Activated CD4-positive, alpha-beta T cell treated with anti-CD3 and anti-CD28 coated beads, Interleukin-2, amount 50 U/mL, for 16 hours (primary cell): ENCODE results near the gene ADAMTS6.
"Not testable (repeated sequence)": the region's sequence is repeated elsewhere in the genome, so short reads cannot be mapped to it uniquely, and the experiment has no call there.

Experiments used
- DNase-seq: peaks from one replicate; pipeline ENCODE4 v3.0.0-alpha.2; 2020

ADAMTS6 gene

DNA sequence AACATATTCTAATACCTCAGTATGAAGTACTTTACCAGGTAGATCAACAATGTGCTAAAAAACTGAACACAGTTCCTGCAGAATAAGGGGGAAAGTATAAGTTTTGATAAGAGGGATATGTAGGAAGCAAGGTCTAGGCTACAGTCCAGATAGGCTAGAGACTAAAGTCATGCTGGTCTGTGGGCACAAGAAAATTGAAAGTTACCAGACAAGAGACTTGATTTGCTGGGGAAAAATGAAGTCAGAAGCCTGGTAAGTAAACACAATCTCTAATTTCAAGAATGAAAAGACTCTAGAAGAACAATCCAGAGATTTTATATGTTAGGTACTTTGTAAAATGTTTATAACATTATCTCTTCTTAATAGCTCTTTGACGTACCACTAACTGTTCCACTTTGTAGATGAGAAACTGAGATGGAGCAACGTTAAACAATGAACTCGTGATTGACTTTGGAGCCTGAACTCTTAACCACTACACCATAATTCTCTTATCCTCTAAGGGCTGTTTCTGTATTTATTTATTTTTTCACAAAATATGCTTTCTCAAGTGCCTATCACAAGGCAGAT is 19.5 kb downstream of the ADAMTS6 start:
- no peak for DNase-seq

DNA sequence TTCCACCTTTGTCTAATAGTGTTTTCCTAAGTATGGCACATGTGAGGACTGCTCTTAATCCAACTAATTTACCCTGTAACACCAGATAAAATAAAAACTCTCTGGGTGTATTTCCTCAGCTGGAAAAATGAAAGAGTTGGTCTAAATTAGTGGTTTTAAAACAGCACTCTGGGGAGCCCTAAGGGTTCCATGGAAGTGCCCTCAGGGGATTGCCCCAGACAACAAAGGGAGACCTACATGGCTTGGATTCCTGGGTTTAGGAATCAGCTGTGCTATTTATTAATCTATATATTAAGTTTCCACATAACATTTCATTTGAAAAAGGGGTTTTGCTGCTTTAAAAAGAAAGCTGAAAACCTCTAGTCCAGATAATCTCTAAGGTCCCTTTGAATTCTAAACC is 20.2 kb downstream of the ADAMTS6 start:
- no peak for DNase-seq

DNA sequence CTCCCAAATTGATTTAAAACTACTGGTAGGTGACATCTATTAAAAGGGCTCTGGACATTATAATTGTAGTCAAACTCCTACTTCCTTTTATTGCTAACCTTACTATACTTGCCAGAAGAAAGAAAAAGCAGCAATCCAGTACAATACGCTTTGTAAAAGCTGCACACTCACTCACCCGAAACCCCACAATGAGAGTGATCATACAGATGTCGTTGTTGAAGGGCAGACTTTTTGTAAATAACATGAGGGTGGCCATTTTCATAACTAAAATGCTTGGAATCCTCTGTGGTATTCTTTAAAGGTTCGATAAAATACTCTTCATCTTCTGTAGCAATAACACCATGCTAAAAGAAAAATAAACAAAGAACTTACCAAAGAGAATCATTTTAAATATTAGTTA is 21.7 kb downstream of the ADAMTS6 start:
- DNase-seq: no peak

DNA sequence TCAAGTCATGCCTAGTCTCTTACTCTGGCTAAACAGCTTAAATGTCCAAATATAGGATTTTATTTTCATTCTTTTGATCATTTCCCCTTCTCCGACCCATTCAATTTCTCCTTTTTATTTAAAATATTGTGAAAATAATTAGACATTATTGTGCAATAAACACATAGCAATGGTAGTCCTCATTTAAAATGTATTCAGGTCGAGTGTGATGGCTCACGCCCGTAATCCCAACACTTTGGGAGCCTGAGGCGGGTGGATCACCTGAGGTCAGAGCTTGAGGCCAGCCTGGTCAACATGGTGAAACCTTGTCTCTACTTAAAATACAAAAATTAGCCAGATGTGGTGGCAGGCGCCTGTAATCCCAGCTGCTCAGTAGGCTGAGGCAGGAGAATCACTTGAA is 26.7 kb downstream of the ADAMTS6 start:
- no peak for DNase-seq

DNA sequence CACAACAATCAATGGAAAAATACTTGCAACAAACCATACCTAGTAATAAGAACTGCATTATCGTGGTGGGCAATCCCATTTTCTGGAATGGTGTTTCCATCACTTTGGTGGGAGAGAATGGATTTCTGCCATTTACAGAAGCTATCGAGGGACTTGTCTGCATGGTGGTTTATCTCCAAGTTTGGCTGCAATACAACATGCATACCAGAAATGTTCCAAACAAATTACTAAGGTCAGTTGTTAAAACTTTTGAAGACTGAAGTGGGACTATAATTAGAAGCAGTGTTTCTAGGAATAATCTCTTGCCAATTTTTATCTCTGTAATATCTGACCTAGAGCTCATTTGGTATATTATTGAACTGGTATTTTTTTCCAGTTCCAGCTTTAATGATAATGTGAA is 30.3 kb downstream of the ADAMTS6 start:
- no peak for DNase-seq

DNA sequence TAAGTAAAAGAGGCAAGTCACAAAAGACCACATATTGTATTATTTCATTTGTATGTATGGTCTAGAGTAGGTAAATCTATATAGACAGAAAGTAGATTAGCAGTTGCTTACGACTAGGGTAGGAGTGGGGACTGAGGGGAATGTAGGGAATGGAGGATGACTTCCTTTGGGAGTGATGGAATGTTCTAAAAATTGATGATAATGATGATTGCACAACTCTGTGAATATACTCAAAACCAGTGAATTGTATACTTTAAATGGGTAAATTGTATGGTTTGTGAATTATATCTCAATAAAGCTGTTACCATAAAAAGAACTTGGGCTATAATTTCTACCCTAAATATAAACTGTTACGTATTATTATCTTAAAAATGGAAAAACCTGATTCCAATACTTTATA is 35.0 kb downstream of the ADAMTS6 start:
- no peak for DNase-seq

GRCh38 chr5:65441800-65442199 is 39.9 kb downstream of the ADAMTS6 start:
- no peak for DNase-seq

DNA sequence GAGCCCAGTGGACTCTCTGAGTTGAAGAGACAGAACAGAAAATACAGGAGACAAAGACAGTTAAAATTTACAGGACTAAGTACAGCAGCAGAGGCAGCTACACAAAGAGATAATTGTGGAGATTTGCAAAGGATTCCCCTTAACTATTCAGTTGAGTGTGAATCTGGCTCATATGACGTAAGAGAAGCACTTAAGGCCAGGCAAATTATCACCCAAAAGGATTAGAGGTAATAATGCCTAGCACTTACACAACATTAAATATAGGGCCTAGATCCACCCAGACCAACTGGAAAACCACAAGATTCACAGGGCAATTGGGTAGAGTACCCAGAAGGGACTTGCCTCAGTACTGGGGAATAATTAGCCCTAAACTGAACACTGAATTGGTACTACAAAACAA is 41.3 kb downstream of the ADAMTS6 start:
- DNase-seq: no peak

DNA sequence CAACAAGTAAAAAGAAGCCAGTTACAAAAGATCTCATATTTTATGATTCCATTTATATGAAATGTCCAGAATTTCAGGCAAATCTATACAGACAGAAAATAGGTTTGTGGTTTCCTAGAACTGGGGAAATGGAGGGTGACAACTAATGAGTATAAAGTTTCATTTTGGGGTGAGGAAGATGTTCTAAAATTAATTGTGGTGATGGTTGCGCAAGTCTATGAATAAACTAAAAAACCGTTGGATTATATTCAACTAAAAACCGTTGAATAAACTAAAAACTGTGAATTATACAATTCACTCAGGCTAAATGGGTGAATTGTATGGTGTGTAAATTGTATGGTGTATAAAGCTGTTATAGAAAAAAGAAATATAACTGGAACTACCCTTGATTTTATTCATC is 47.6 kb downstream of the ADAMTS6 start:
- DNase-seq: no peak

DNA sequence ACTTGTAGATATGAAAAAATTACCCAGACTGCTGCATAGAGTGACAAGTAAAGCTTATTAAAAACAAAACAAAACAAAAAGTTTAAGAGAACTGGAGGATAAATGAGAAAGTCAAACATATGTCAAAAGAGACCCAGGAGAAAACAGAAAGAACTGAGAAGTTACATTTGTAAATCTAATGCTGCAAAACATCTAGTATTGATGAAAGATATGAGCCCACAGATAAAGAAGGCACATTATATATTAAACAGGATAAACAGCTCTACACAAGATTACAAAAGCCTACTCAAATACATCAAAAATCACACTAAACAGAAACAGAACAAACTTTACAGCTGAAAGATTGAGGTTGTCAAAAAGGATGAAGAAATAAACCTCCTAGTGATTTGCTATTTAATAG is 55.1 kb downstream of the ADAMTS6 start:
- DNase-seq: no peak

DNA sequence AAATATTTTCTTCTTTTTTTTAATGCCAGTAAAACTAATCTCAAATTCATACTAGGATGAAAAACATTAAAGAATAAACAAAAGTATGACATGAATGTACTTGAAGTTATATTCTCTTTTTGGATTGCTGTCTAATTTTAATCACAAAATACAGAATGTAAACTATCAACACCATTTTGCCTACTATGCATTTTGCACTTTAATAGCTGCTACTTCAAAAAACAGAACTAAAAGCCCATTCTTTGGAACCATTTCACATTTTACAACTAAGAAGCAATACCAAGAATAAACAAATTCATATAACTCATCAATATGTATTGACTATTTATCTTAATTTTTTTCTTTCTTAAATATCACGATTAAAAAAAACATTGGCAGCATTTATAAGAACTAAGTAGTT is 58.1 kb downstream of the ADAMTS6 start:
- DNase-seq: no peak

GRCh38 chr5:65418661-65419060 is 63.1 kb downstream of the ADAMTS6 start:
- DNase-seq: no peak

- no peak for DNase-seq
Measured at GRCh38 chr5:65413822-65414221, 67.9 kb downstream of the ADAMTS6 start.

- no peak for DNase-seq
Measured at GRCh38 chr5:65412842-65413241, 68.9 kb downstream of the ADAMTS6 start.

- DNase-seq: no peak
Measured at GRCh38 chr5:65411356-65411755, 70.4 kb downstream of the ADAMTS6 start.

DNA sequence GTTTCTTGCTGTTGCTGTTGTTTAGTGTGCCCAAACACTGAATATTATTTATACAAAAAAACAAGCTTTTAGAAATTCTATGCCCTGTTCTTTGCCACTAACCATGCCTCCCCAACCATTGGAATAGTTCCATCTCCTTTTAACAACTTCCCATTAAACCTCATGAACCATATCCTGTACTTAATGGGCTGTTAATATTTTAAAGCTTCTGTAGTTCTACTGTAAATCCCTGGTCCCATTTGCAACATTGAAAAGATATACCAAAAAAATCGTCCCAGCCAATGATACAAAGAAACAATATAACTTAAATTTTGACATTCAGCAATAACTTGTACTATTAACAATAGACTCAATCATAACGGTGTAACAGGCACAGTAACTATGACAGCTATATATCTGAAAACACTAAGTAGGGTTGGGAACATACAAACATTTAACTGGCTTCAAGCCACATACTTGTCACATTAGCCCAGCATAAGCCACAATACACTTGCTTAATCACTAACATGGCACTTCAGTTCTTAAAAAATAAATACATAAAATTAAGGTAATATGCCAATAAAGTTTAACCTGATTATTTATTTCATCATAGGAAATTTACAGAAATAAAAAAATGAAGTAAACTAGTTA is 86.1 kb downstream of the ADAMTS6 start:
- DNase-seq: no peak

DNA sequence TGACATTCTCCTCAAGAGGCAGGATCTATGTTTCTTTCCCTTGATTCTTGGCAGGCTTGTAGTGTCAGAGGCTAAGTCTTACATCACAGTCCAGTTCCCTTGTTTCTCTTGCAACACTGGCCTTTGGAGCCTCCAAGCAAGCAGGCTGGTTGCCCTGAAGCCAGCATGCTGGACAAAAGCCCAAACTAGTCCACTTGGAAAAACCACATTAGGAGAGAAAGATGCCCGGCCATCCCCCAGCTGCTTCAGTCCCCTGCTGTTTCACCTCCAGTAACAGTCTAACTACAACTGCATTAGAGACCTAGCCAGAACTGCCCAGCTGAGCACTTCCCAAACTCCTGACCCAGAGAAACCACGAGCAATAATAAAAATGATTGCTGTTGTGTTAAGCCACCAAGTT is 87.6 kb downstream of the ADAMTS6 start:
- no peak for DNase-seq

DNA sequence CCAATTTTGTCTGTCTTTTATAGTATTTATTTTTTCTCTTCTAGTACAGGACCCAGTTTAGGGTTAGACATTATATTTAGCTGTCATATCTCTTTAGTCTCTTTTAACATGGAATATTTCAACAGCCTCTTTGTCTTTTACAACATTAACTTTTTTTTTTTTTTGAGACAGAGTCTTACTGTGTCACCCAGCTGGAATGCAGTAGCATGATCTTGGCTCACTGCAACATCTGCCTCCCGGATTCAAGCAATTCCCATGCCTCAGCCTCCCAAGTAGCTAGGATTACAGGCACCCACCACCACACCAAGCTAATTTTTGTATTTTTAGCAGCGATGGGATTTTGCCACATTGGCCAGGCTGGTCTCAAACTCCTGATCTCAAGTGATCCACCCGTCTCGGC is 90.1 kb downstream of the ADAMTS6 start:
- DNase-seq: no peak

- no peak for DNase-seq
Measured at GRCh38 chr5:65390208-65390607, 91.5 kb downstream of the ADAMTS6 start.

DNA sequence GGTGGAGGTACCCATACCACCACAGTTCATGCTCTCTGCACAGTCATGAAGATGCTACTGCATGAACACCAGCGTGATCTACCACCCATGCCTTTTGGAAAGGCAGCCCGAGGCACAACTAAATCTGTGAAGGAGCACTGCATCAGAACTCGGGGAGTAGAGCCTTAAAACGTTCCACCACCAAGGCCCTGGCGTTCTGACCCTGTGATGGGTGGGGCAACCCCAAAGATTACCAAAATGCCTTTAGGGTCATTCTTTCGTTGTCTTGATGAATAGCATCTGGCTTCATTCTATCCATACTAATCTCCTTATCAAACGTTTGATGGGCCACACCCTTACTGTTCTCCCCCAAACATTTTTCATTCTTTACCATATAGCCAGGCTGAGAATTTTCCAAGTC is 97.9 kb downstream of the ADAMTS6 start:
- no peak for DNase-seq

- no peak for DNase-seq
Measured at GRCh38 chr5:65382582-65382981, 99.1 kb downstream of the ADAMTS6 start.

DNA sequence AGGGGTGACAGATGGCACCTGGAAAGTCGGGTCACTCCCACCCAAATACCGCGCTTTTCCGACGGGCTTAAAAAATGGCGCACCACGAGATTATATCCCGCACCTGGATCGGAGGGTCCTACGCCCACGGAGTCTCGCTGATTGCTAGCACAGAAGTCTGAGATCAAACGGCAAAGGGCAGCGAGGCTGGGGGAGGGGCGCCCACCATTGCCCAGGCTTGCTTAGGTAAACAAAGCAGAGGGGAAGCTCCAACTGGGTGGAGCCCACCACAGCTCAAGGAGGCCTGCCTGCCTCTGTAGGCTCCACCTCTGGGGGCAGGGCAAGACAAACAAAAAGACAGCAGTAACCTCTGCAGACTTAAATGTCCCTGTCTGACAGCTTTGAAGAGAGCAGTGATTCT is 111.2 kb downstream of the ADAMTS6 start:
- not testable (repeated sequence) for DNase-seq

DNA sequence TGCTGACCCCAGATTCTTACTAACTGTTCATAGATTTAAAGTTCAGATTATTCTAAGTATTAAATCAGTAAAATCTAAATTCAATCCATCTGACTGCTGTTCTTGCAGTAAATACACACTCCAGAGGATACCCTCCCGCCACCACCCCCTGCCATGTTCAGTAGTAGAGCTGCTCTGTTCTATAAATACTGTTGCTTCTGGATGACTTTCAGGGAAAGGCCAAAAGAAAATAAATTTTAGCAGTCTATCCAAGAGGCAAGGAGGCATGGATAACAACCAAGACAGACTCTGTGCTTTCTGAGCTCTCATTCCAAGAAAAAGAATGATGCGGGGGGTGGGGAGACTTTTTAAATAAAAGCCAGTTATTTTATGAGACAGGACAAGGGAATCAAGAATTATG is 115.1 kb downstream of the ADAMTS6 start:
- DNase-seq: no peak

DNA sequence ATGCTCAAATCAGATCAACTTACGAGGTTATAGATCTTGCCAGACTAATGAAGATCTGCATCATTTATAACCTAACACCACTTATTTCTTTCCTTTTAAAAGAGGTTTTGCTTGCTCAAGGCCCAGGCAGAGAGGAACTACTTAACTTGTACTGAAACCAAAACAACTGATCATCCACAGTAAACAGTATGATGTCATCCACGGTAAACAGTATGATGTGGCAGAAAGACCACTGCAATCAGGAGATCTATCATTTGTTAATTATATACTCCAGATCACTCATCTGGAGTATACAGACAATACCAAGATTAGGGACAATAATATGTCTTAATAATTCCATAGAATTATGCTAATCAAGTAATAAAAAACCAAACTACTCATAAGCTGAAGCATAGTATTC is 116.8 kb downstream of the ADAMTS6 start:
- no peak for DNase-seq

DNA sequence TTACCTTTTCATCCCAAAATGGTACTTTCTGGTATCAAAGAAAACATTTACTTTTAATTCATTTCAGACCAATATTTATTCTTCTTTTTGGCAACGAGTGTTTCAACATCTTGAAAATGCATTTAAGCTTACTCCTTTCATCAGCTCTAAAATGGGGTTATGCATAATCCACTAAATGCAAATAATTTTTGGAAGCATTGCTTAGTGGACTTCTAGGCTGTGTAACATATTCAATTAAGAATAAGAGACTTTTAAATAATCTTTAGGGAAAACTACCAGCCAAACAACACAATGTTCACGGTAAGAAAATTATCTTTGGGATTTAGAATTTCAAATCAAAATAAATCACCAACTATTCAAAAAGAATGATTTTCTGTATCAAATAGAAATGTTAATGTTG is 118.2 kb downstream of the ADAMTS6 start:
- no peak for DNase-seq
